SIG-M5 treated with dmso at 0.1 percent for 504 hours (cell line): ENCODE data around the gene MXRA5.
"Not testable (repeated sequence)": the region's sequence is repeated elsewhere in the genome, so short reads cannot be mapped to it uniquely, and the experiment has no call there.

ENCODE experiments used
- DNase-seq: peaks from one replicate; lab custom pipeline; 2025; ENCODE audit not compliant: unreplicated experiment; lab: John Stamatoyannopoulos, UW

MXRA5 gene

DNA sequence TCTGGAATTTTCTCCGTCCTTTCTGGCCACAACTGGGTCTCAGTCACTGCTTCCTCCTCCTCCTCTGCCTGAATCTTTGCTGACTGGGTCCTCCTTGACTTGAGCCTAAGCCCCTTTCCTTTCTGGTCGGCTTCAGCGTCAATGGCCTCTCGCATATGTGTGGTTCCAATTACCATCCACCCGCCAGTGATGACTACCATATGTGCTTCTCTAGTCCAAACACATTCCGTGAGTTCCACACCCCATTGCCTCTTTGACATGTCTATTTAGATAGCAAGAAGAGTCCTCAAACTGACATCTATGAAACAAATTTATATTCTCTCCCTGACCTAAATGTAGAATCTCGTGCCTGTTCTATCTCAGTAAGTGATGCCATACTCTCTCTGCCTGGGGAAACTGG, 19.8 kb downstream of the MXRA5 start:
- DNase-seq = no peak

DNA sequence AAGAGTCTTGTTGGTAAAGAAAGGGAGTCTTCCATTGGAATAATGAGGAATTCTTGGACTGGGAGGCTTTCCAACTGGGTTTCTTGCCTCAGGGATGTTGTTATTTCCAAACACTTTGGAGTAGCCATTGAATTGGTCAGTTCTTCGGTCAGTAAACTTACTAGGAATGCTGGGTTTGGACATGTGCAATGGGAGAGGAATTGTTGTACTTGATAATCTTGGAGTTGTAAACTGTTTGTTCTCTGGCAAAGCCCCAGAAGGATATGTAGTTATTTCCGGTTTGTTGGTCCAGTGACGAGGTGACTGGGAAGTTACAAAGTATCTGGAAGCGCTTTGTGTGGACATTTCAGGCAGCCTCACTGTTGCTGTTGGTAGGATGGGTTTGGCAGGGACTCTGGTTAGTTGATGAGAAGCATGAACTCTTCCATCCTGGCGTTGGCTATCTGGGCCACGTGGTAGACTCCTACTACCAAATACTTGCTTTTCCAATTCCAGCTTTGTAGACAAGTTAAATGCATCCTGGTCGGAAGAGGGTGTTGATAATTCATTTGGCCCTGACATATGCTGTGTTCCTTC, 25.9 kb downstream of the MXRA5 start:
- no peak for DNase-seq

DNA sequence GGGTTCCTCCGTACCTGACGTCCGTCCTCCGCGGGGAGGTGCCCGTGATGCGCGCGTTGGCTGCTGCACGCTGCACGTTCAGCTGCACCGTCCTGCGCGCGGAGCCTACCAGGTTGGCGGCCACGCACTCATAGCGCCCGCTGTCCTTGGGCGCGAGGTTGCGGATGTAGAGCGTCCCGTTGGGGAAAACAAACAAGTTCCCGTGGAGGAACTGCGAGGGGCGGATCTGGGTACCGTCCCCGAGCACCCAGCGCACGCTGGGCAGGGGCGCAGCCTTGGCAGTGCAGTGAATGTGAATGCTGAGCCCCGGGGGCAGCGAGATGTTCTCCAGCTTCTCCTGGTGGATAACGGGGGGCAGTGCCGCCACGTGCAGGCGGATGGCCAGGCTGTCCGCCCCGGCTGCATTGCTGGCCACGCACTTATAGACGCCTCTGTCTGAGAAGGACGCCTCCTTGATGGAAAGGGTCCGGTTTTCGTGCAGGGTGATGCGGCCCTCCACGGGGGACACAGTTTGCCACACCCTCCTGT, 29.2 kb downstream of the MXRA5 start:
- DNase-seq = no peak

DNA sequence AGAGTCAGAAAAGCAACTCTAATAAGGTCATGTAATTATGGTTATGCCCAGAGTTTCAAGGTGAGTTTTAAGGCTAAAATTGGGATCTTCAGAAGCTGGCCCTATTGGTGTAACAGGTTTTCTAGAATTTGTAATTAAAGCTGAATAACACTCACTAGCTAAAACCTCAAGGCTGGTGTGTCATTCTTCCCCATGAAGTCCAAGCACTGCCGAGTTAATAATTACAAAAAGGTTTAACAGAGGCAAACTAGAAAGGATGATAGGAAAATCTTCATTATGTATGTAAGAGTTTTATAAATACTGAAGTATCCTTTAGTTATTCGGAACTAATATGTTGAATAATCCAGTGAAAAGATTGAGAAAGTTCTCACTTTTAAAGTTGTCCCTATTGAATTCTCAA, 34.3 kb downstream of the MXRA5 start:
- no peak for DNase-seq

DNA sequence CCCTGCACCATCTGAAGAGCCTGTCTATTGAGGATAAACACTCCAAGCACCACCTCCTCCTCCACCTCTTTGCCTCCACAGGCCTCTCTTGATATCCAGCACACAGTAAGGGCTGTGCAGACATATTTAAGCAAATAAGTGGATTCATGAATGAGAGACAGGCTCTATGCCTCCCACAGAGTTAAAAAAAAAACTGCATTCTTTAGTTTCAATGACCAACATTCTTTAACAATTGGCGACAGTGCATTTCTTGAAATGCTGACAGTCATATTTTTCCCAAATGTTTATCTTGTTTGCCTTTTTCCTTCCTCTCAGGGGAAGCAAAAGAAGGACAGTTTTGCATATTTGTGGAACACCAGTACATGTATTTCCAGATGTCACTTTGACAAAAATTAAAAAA, 38.6 kb downstream of the MXRA5 start:
- no peak for DNase-seq

DNA sequence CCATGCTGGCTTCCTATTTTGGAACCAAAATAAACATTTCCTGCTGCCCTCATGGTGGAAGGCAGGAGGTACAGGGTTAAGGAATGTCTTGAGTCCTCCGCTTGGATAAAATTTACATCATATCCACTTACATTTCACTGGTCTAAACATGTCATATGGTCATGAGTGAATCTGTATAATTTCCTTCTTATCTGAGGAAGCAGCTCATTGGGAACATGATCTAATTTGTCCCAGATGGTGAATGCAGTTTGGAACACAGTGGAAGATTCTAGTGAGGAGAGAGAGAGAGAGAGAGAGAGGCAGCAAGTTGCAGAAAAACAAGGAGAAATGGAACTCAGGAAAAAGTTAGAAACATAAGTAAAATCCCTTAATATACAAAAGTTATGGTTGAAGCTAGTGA, 46.8 kb downstream of the MXRA5 start:
- no peak for DNase-seq

DNA sequence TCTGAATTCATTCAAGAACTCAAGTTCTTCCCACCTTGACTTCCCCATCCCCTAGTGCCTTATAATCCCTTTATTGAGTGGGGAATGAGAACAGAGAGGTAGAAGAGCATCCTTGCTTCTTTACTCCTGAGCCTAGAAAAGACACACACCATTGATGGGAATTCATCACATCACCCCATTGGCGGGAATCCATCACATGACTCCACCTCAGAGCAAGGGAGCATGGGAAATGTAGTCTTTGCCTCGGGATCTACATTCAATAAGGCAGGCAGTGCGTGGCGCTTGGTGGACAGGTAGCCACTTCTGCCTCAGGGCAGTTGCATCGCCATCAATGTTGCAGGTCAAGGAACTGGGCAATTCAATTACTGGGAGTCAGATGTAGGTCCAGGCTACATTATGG, 50.7 kb downstream of the MXRA5 start:
- DNase-seq = no peak

DNA sequence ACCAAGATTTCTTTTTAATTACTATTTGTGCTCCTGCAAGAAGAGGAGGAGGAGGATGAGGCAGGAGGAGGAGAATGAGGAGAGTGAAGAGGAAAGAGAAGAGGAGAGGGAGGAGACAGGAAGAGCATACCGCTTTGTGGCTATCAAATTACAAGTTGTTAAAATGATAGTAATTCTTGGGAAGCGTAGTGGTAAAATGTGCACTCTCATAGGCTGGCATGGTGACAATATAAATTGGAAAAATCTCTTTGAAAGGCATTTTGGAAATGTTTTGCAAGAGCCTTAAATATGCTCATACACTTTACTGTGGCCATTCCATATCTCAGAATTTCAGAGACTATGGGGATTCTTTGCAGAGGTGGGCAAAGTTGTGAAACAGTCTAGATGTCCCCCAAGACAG, 53.2 kb downstream of the MXRA5 start:
- no peak for DNase-seq

DNA sequence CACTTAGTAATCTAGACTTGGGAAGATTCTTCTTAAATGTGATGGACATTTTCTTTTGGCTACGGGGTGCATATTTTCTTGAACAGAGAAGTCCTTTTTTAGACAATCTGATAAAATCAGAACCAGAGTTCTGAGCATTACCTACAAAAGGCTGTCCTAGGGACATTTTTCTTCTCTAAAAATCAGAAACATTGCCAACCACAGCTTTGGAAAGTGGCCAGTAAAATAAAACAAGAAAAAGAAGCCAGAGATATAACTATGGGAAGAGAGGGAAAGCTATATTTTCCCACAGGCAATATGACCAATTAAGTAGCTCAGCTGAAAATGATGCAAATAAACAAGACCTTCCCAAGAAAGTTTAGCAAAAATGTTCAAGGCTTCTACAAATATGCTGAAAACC, 55.9 kb downstream of the MXRA5 start:
- no peak for DNase-seq

DNA sequence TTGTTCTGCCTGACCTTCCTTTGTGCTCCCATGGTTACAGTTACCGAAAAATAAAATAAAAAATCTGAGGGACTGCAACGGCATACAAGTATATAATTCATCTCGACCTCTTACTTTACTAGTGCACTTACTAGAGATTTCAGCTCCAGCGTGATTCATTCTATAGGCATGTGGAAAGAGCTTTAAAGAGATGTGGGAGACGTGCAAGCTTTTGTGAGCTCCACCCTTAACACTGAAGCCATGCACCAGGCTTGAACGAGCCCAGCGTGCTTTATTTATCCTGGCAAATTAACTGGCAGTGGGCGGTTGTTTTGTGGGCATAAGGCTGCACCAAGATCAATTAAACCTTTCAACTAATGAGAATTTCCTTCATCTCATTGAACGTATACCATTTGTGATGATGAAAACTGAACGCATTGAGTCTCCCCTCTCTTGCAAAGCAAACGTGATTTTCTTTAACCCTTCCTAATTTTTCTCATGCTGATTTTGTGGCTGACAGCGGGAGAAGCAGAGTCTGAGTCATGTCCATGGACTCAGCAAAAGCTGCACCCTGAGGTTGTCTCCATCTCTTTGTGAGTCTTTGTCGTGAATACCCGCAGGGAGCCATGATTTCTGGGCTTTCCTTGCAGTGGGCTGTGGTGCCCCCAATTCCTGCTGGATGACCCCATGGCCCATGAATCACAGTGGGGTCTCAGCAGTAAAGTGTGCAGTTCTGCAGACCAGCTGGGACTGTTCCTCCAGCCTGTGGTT, 60.1 kb downstream of the MXRA5 start:
- no peak for DNase-seq

DNA sequence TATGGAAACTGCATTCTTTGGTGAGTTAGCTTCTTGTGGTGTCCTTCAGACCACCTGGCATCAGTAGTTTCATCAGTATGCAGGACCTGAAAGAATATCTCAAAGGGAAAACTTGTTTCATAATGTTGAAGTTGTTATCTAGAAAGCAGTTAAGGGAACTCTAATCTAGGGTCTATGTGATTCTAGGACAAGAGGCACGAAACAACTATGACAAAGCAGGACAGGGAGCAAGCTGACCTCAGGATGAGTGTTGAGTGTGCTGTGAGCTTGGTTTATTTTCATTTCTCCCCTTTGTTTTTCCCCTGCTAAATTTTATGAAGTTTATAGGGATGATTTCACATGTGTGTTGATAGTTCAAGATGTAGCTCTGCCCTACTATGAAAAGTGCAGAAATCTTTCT, 65.7 kb downstream of the MXRA5 start:
- no peak for DNase-seq

DNA sequence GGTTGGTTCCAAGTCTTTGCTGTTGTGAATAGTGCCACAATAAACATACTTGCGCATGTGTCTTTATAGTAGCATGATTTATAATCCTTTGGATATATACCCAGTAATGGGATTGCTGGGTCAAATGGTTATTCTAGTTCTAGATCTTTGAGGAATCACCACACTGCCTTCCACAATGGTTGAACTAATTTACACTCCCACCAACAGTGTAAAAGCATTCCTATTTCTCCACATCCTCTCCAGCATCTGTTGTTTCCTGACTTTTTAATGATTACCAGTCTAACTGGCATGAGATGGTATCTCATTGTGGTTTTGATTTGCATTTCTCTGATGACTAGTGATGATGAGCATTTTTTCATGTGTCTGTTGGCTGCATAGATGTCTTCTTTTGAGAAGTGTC, 72.8 kb downstream of the MXRA5 start:
- not testable (repeated sequence) for DNase-seq

DNA sequence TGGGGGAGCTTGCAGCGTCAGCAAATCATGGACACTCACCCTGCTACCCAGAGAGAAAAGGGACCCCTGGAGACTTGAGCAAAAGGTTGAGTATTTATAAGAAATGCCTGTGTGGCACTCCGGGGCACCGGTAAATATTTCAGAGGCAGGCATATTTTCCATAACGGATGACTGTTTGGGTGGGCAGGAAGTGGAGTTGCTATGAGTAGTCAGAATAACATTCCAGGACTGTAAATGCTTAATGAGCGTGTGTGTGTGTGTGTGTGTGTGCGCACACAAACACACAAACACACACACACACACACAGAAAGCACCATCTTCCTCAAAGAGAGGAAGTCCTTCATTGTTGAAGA, 74.6 kb downstream of the MXRA5 start:
- no peak for DNase-seq

DNA sequence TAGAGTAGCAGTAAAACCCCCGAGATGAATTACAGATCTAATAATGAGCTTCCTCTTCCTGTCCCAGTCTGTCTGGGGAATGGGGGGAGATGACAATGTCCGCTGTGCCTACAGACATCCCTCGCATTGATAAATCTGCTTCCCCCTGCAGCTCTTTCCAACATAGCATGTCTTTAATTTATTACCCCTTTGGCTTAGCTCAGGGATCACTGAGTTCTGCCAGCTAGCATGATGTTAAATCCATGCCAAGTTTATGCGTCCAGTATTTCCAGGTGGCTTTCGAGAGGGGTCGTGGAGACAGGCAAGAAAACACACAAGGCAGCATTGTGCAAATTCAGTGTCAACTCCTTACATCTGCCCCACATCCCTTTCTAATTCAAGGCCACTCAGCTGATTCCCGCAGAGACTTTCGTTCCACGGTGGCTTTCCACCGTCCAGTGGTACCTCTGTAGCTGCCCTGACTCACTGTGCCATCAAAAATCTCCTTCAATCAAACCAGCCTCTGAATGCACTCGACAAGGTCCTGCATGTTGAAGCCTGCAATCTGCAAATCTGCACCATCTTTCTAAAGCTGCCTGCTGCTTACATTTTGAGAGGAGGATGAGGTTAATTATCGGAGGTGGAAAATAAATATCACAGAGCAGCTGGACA, 75.1 kb downstream of the MXRA5 start:
- no peak for DNase-seq

DNA sequence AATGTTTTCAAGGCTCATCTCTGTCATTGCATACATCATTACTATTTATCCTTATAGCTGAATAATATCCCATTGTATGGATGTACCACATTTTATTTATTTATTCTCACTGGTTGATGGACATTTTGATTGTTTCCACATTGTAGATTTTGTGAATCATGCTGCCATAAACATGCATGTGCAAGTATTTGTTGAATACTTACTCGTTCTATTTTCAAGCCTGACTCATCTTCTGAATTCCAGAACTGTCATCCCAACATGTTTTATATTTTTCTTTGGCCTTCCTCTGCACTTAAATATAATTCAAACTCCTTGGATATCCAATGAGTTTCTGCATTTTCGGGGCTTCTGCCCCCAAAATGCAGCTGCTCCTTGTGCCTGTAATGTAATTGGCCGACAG, 77.6 kb downstream of the MXRA5 start:
- DNase-seq = no peak

DNA sequence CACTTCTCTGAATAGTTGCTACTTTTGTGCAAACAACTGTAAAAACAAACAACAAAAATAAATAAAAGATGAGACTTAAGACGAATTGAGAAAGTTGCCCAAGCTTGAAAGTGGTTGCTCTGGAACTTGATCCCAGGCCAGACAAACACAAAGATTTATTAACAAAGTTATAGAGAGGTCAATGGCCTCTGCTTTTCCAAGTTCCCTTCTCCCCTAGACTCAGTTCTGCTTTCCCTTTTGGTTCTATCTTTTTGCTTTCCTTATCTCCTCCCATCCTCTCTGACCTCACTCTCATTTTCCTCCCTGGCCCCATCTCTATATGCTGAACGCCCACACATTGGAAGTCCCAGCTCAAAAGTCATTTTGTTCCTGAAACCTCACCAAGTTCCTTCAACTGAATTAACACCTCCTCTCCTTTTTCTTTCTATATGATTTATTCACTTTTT, 82.7 kb downstream of the MXRA5 start:
- no peak for DNase-seq

DNA sequence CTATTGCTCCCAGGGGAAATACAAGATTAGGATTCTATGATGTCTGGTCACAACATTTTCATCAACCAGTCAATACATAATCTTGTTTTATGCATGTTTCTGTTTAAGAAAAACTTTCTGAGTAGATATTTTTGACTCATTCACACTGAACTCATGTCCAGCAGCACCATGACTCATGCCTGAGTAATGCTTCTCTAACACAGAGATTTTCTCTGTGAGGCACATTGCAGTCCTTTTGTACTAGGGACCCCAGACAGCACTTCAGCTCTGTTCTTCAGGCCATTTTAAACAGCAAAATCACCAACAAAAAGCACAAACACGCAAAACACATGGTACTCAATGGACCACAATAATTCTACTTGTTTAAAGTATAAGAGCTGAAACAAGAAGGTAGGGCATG, 83.6 kb downstream of the MXRA5 start:
- no peak for DNase-seq
